CD4-positive, alpha-beta T cell treated with Interleukin-6 for 4 hours (primary cell): ENCODE measurements around the gene XIAP.
"Not testable (repeated sequence)": the region's sequence is repeated elsewhere in the genome, so short reads cannot be mapped to it uniquely, and the experiment has no call there.

Experiments used
- DNase-seq: peaks from one replicate; pipeline ENCODE4 v3.0.0-alpha.2; 2020; ENCODE audit warnings: mixed read lengths

The XIAP gene

DNA sequence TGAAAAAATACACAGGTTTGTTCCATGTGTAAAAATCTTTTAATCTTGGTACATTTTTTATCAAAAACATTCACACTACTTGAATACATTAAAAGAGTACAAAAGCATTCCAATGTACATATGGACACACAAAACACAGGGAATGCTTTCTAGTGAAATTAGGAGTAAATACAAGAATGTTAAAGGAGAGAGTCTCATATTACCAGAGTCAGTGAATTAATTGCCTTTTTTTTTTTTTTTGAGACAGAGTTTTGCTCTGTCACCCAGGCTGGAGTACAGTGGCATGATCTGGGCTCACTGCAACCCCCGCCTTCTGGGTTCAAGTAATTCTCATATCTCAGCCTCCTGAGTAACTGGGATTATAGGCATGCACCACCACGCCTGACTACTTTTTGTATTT, 17.0 kb downstream of the XIAP start:
- DNase-seq: no peak

DNA sequence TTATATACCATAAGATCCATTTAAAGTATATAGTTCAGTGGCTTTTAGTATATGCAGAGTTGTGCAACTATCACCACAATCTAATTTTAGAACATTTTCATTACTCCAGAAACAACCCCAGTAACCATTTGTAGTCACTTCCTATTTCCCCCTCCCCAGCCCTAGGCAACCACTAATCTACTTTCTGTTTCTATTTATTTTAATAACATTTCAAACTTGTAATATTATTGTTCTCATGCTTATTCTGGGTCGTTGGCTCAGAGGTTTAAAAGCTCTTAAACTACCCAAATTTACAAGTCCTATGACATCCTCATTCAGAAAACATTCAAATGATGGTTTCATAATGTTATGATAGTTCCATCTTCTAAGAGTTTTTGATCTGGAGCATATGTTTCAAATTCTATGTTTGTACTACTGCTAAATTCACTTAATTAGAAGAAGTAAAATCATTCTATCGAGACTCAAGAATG, 18.4 kb downstream of the XIAP start:
- no peak for DNase-seq

DNA sequence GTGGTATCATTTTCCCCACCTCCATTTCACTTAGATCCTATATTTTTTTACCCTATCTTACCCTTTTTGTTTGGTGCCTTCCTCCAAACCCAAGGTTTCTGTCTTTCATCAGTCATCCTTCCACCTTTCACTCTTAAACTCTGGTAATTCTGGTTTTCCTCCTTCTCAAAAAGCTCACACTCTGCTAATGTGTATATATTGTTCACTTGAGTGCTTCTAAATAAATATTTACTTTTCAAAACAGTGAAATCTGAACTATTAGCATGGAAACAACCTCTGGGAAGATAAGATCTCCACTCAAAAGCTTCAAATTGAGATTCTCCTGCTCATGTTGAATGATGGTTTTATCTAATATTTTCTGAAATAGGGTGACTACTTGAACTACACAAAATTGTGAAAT, 21.5 kb downstream of the XIAP start:
- DNase-seq: no peak

DNA sequence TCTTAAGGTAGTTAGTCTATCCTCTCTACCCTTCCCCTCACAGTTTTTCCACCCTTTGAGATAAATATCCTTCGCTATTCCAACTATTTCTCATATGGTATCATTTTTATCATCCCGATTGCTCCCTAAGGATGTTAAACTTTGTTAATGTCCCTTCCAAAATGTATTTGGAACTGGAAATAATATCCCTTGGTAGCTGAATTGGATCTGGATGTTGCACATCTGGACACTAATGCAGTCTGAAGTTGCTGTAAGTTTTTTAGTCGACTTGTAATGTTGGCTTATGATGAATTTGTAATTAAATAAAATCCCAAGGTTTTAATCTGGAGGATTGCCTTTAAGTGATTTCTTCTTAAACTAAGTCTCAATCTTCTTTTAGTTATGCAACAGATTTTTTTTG, 22.5 kb downstream of the XIAP start:
- DNase-seq: no peak

DNA sequence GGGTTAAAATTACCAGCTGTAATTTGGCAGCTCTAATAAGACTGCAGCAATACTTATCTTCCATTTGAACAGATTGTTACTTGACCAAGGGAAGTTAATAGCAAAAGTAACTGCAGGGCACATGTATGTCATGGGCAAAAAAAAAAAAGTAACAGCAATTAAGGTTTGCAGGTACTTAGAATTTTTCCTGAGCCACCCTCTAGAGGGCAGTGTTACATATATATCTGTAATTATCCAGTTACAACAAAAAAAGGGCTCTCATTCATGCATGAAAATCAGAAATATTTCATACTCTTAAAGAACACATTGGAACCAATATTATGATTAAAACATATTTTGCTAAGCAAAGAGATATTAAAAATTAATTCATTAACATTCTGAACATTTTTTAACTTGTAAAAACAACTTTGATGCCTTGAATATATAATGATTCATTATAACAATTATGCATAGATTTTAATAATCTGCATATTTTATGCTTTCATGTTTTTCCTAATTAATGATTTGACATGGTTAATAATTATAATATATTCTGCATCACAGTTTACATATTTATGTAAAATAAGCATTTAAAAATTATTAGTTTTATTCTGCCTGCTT, 25.1 kb downstream of the XIAP start:
- DNase-seq: peak; percentile 48

DNA sequence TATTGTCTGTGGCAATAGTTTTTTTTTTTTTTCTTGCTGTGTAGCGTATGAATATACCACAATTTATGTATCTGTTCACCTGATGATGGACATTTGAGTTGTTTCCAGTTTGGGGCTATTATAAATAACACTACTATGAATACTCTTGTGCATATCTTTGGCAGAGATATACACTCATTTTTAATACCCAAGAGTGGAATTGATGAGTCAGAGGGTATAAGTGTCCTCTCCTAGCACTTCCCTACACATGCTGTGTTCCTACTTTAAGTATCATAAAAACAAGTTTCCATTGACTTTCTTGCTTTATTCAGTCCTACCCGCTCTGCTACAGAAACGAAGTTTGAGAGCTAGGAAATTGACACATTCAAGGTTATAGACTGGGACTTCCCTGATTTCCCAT, 39.8 kb downstream of the XIAP start:
- no peak for DNase-seq

DNA sequence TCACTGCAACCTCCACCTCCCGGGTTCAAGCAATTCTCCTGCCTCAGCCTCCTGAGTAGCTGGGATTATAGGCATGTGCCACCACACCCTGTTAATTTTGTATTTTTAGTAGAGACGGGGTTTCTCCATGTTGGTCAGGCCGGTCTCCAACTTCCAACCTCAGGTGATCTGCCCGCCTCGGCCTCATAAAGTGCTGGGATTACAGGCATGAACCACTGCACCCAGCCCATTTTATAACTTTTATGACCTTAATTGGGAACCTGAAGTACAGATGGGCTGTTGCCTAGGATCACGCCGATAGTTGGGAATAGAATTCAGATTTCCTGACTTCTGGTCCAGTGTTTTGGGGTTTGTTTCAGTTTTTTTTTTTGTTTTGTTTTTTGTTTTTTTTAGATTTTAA, 43.4 kb downstream of the XIAP start:
- not testable (repeated sequence) for DNase-seq

DNA sequence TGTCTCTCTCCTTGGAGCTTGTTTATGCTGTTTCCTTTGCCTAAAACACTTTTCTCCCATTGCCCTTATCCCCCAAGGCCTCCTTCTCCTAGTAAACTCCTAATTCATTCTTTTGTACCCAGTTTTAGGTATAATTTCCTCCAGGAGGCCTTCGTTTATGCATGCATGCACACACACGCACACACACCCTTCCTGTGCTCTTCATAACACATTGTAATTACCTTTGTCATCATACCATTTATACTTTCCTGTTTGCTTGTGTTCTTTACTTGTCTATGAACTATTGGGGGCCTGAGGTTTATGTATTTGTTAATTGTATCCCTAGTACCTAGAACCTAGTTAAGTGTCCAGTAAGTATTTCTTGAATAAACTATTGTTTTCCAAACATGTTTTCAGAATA, 45.5 kb downstream of the XIAP start:
- DNase-seq: no peak

DNA sequence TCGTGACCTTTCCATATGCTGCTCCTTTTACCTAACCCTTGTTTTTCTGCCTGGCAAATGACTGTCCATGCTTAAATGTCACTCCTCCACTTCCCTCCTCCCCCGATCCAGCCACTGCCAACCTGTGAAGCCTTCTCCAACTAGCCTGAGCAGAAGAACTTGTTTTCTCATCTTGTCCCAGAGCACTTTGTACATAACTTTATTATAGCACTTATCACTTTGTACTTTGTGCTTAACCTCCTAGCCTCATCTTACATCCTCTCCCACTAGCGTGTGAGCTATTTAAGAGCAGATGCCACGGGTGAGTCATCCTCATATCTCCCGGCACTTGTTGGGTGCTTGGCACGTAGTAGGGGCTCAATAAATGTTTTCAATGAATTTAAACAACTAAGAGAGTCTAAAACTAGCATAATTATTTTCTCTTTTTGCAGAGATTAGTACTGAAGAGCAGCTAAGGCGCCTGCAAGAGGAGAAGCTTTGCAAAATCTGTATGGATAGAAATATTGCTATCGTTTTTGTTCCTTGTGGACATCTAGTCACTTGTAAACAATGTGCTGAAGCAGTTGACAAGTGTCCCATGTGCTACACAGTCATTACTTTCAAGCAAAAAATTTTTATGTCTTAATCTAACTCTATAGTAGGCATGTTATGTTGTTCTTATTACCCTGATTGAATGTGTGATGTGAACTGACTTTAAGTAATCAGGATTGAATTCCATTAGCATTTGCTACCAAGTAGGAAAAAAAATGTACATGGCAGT, 46.9 kb downstream of the XIAP start:
- DNase-seq: no peak

DNA sequence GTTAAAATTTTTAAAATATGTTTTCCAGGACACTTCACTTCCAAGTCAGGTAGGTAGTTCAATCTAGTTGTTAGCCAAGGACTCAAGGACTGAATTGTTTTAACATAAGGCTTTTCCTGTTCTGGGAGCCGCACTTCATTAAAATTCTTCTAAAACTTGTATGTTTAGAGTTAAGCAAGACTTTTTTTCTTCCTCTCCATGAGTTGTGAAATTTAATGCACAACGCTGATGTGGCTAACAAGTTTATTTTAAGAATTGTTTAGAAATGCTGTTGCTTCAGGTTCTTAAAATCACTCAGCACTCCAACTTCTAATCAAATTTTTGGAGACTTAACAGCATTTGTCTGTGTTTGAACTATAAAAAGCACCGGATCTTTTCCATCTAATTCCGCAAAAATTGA, 49.7 kb downstream of the XIAP start:
- no peak for DNase-seq

DNA sequence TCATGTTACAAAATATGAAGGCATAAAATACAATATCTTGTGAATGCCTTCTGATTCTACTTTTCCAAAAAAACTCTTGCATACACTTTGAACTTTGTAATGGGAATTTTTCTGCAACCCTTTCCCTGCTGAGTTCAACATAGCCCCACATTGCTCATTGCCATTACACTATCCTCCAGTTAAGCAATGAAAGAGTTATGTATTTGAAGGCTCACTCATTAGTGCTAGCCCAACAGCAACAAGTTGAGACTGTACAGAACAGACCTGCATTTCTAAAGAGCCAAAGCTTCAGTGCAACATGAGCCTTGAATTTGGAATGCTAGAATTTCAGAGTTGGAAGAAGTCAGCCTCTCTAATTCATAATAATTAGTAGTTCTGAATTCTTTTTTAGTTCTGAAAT, 57.2 kb downstream of the XIAP start:
- DNase-seq: no peak

DNA sequence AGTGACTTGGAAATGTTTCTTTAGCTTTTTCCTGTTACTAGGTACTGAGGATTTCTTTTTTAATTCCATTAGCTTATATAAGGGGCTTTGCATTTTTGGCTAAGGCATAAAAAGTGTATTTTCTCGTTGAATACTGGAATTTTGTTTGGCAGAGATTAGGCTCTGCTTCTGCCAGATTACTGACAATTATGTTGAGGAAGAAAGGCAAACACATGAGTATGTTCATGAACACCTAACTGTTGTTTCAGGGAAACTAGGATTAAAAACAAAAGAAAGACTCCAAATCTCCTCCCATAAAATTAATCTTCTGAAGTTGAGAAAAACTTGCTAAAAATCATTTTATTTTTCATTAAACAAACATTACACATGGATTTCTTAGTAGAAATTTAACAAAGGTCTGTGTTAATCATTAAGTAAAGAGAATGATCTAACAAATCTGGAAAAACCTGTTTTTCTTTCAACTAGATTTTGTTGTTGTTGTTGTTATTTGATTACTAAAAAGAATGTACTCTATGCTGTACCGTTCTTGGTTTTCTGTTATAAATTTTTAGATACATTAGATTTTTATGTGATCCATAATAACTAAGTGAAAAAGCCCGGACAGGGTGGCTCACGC, 58.4 kb downstream of the XIAP start:
- DNase-seq: no peak

DNA sequence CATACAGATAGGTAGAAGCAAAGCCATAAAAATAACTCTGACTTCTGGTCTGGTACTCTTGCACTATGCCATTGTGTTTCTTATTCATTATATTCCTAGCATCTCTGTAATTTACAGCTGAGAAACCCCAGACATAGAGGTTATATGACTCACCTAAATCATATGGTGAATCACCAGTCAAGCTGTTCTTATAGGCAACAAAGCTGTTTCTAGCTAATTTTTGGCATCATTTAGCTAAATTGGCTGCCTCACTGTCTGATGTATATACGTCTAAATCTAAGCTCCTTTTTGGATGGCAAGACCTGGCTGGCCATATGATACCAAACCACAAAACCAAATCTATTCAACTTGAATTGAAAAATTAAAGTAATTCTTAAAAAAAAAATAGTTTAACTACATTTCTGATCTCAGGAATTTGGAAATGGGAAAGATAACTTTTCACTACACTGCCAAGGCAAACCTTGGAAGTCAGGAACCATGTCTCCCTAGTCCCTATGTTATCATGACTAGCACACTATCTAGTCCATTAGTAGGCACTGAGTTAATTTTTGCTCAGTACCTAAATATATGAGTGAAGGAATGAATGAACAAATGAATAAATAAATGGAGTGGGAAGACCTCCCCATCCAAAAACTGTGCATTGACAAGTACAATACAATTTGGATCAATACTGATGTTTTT, 60.4 kb downstream of the XIAP start:
- DNase-seq: no peak

DNA sequence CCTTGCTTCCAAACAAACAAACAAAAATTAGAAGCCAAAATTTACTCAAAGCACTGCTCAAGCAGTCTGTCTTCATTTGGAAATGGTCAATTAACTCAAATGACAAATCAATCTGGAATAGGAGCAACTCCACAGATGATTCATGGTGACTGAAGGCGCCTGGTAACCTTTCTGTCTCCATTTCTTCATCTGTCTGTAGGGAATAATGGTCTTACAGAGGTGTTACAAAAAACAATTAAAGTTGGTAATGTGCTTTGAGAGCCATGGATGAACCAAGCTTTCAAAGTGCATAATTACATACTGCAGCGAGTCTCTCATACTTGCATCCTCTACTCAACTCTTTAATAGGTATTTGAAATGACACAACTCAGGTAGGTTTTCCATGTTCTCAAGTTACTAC, 63.4 kb downstream of the XIAP start:
- DNase-seq: no peak

DNA sequence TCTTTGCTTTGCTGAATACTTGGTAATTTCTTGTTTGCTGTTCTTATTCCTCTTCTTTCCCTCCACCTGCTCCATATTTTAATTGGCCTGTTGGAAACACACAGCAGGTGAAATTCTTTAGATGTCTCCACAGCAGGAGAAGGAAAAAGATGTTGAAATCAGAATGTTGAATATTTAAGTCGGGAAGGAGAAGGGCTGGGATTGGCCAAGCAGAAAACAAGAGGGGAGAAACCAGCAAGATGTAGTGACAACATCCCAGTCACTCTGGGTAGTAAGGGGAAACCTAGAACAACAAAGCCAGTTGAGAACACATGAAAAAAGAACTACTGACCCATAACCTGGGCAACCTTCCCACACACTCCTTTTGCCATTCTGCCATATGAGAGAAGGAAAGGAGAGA, 64.3 kb downstream of the XIAP start:
- no peak for DNase-seq

DNA sequence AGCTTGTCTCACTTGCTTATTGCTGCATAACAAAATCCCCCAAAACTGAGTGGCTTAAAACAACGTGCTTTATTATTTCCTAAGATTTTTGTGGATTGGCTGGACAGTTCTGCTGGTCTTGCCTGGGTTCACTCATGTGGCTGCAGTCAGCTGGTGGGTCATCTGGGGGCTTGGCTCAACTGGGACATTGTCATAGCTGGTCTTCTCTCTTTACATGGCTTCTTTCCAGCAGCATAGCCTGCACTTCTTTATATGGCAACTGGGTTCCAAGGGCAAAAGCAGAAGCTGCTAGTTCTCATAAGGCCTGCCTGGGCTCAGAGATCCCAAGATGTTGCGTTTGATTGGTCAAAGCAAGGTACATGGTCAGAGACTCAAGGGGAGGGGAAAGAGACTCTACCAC, 68.0 kb downstream of the XIAP start:
- DNase-seq: no peak

DNA sequence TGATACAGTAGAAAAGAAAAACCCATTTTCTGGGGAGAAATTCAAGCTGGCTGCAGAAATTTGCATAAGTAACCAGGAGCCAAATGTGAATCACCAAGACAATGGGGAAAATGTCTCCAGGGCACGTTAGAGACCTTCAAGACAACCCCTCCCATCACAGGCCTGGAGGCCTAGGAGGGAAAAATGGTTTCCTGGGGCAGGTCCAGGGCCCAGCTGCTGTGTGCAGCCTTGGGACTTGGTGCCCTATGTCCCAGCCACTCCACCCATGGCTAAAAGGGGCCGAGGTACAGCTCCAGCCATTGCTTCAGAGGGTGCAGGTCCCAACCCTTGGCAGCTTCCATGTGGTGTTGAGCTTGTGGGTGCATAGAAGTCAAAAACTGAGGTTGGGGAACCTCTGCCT, 72.2 kb downstream of the XIAP start:
- DNase-seq: not testable (repeated sequence)

DNA sequence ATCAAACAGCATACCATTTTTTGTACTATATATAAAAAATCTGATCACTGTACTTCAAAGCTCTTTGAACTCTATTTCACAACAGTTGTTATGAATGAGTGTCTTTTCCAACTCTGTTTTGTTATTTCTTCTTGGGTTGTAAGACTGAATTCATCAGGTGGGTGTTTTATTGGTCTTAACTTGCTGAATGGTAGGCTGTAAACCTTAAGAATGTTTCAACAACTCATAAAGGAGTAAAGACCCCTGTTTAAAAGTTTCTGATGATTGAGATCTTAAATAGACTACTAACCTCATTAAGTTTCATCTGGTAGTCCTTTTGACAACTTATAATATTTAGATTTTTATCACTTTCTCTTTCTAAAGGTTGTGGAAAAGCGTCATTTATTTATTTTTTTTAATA, 83.2 kb downstream of the XIAP start:
- DNase-seq: no peak

DNA sequence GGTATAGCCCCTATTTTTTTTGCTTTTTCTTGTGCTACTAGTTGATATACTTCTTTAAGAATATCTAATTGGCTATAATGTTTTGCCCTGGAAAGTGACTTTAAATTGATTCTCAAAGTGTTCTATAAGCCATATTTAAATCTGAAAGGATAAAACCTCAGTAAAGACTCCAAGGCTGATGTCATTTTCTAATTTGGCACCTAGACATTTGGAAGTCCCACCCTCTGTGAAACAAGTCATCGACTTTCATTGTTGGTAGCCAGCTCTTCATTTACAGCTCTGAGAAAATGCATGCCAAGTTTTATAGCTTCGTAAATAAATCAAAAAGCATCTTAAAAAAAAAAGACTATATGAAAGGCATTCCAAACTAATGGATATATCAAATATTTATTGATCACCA, 83.6 kb downstream of the XIAP start:
- DNase-seq: no peak

DNA sequence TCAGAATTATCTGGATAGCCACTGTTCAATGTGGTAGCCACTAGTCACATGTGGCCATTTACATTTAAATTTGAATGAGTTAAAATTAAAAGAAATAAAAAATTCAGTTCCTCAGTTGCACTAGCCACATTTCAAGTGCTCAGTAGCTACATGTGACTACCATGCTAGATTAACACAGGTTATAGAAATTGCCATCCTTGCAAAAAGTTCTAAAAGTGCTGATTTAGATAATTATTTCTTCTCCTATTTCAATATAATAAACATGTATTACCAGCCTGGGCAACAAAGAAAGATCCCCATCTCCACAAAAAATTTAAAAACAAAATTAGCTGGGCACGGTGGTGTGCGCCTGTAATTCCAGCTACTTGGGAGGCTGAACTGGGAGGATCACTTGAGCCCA, 90.0 kb downstream of the XIAP start:
- DNase-seq: no peak

DNA sequence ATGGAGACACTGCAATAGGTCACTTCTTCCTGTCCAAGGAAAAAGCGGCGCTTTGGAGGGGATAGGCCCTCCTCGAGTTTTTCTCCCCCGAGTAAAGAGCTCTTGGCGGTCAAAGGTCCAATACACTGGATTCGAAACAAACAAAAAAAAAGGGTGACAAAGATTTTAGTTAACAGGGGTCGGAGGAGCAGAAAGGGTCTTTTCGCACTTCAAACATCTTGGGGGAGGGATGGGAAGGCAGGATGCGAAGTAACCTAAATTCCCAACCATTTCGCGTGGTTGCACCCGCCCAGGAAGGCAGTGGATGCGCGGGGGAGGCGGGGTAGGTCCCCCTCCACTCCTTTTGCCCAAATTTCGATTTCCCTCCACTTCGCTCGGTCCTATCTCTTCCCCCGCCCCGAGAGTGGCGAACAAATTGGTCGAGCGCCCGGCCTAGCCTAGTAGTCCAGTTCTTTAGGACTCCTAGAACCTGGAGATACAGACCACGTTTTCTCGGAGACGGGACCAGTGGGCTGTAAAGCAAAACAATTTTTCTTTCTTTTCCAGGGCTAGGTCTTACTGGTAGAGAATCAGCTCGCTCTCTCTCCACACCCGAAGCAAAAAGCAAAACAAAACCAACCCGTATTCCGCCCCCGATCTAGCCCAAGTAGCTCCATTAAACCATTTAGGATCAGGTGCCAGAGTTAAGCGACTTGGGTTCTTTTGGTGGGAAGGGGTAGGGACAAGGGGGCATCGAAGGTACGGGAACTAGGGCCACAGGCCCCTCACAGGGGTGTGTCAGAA, 99.6 kb downstream of the XIAP start:
- DNase-seq: peak; percentile 29

DNA sequence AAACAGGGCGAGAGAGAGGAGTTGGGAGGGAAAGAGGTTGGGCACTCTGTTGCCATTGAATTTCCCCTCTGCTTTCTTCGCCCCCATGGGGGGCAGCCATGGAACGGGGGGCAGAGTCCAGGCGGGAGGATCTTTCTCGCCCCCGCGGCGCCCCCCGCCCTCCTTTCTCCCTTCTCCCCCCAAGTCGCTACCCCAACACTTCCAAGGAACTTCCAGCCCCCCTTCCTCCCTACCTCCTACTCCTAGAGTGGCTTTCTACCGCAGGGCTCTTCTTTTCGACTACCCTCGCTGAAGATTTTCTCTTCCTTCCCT, 101.1 kb downstream of the XIAP start:
- no peak for DNase-seq
